HFFc6 (cell line): ENCODE results near the gene KRT81. TPM values are rescaled to one million over a fixed set of nuclear protein-coding genes. Genes with fewer than 3 reads are reported as not detected.

ENCODE experiments used
- DNase-seq: peaks from one replicate; pipeline ENCODE4 v3.0.0-alpha.2; 2018
- H3K27ac Mint-ChIP-seq: 2 replicates; pipeline ENCODE4 v1.8.0; 2020; ENCODE audit warnings: mild to moderate bottlenecking, mixed read lengths
- H3K27me3 Mint-ChIP-seq: 2 replicates; pipeline ENCODE4 v1.8.0; 2021; ENCODE audit warnings: mild to moderate bottlenecking, moderate library complexity, mixed read lengths; ENCODE audit not compliant: insufficient read depth
- H3K36me3 Mint-ChIP-seq: 2 replicates; pipeline ENCODE4 v1.8.0; 2021; ENCODE audit warnings: low read depth, mixed read lengths
- H3K4me1 Mint-ChIP-seq: 2 replicates; pipeline ENCODE4 v1.8.0; 2020; ENCODE audit warnings: low read depth, mixed read lengths
- H3K4me3 Mint-ChIP-seq: 2 replicates; pipeline ENCODE4 v1.8.0; 2020; ENCODE audit warnings: mild to moderate bottlenecking, moderate library complexity, mixed read lengths
- H3K9me3 Mint-ChIP-seq: 2 replicates; pipeline ENCODE4 v1.8.0; 2020; ENCODE audit warnings: mild to moderate bottlenecking, mixed read lengths
- total RNA-seq, 6 experiments: library from RNA; stranded (reverse); fragmentation: NEBNext Ultra II Directional; extraction: Animal tissue kit (Norgen Biotek cat#: 25700); gene quantifications; 2 replicates in 1 of 6; 3 replicates in 5 of 6; pipeline ENCODE4 v1.2.3, GENCODE V29; 2021
- TF ChIP-seq, protein P1 (sequence below): fragments of 200-600 bp; sonication (generic); IDR thresholded peaks from 2 replicates; pipeline ENCODE4 v1.5.0; 2021; ENCODE audit warnings: antibody characterized with exemption, mild to moderate bottlenecking

KRT81 gene
- total RNA-seq, 6 experiments from 2014 or later: 0.34 to 0.84 (median 0.70) TPM

DNA sequence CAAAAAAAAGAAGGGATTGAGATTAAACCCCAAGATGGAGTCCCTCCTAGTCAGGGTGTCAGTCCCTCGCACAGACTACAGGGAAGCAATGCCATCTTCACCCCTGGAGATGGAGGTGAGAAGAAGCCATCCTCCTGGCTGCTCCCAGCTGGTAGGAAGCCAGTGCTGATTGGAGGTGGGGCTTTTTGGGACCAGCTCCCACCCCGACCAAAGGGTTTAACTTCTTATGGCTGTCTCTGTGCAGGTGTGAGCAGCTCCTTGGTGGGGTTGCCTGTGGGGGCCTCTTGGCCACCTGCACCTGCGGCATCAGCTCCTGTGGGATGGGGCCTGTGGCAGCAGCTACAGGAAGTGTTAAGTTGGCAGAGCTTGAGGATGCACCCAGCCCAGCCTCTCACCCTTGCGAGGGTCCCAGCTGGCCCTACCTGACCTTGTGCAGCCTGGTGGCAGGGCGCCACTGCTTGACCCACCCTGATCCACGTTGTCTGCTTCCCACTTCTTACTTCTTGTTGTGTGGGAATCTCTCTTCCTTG is 20.7 kb downstream of the KRT81 start:
- Mint-ChIP-seq H3K9me3 (no peaks in the 10 kb centered on the region), H3K27me3 (peaks cover 9% of the 10 kb centered on the region), H3K27ac (no peak overlapping the region), H3K4me1 (peaks cover 18% of the 10 kb centered on the region), H3K4me3 (no peak overlapping the region), H3K36me3 (no peaks in the 10 kb centered on the region)
- TF ChIP-seq, protein P1, sequence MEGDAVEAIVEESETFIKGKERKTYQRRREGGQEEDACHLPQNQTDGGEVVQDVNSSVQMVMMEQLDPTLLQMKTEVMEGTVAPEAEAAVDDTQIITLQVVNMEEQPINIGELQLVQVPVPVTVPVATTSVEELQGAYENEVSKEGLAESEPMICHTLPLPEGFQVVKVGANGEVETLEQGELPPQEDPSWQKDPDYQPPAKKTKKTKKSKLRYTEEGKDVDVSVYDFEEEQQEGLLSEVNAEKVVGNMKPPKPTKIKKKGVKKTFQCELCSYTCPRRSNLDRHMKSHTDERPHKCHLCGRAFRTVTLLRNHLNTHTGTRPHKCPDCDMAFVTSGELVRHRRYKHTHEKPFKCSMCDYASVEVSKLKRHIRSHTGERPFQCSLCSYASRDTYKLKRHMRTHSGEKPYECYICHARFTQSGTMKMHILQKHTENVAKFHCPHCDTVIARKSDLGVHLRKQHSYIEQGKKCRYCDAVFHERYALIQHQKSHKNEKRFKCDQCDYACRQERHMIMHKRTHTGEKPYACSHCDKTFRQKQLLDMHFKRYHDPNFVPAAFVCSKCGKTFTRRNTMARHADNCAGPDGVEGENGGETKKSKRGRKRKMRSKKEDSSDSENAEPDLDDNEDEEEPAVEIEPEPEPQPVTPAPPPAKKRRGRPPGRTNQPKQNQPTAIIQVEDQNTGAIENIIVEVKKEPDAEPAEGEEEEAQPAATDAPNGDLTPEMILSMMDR: no peak
- DNase-seq: no peak

DNA sequence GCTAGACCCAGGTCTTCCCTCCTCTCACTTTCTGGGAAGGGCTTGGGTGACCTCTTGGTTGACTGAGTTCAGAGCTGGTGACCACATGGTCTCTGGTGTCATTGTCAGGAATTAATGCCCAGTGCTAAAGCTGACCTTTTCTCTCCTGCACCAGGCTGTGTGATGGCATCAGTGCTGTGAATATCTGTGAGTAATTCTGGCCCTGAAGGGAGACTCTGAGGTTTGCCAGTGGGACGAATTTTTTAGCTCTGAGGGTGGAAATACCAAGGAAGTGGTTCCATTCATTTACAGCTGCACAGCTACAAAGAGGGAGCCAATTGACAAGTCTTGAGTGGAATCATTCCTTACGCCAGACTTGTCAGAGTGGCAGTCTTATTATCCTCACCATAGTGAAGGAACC is 23.1 kb downstream of the KRT81 start:
- peak; percentile 45 for DNase-seq
- Mint-ChIP-seq H3K27ac (no peak overlapping the region), H3K4me1 (peaks cover 18% of the 10 kb centered on the region), H3K27me3 (peaks cover 5% of the 10 kb centered on the region), H3K36me3 (no peaks in the 10 kb centered on the region), H3K4me3 (no peak overlapping the region), H3K9me3 (no peaks in the 10 kb centered on the region)
- TF ChIP-seq, protein P1: no peak

DNA sequence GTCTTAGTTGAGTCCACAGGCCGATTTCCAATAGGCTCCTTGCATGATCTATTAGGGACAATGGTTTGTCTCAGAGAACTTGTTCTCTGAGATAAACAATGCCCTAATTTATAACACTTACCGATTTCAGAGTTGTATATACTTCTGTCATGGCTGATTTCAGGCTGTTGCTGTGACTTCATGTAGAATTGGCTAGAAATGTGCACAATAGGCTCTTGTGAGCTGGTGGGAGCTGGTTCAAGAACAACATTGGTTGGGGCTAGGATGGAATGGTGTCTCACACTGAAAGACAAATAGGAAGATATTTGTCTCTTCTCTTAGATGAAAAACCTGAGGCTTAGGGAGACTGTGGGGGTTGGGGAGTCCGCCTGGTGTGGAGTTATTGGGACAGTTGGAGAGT is 23.6 kb downstream of the KRT81 start:
- Mint-ChIP-seq H3K4me3 (no peak overlapping the region), H3K4me1 (peaks cover 18% of the 10 kb centered on the region), H3K36me3 (no peaks in the 10 kb centered on the region), H3K27me3 (peaks cover 5% of the 10 kb centered on the region), H3K27ac (no peak overlapping the region), H3K9me3 (no peaks in the 10 kb centered on the region)
- TF ChIP-seq, protein P1: no peak
- DNase-seq: no peak

DNA sequence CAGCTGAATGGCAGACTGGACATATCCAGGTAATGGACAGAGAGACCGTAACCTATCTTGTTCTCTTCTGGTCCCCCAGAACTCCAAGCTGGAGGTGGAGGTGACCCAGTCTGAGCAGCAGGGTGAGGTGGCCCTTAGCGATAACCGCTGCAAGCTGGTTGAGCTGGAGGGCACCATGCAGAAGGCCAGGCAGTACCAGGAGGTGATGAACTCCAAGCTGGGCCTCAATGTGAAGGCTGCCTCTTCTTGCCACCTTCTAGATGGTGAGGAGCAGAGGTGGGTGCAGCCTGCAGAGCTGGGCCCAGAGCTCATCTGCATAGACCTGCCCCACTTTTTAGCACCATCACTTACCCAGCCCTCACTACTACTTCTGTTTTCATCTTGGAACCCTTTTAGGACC is 24.1 kb downstream of the KRT81 start:
- Mint-ChIP-seq H3K36me3 (no peaks in the 10 kb centered on the region), H3K27me3 (peaks cover 5% of the 10 kb centered on the region), H3K4me1 (peaks cover 18% of the 10 kb centered on the region), H3K27ac (no peak overlapping the region), H3K4me3 (no peak overlapping the region), H3K9me3 (no peaks in the 10 kb centered on the region)
- TF ChIP-seq, protein P1: no peak
- no peak for DNase-seq

DNA sequence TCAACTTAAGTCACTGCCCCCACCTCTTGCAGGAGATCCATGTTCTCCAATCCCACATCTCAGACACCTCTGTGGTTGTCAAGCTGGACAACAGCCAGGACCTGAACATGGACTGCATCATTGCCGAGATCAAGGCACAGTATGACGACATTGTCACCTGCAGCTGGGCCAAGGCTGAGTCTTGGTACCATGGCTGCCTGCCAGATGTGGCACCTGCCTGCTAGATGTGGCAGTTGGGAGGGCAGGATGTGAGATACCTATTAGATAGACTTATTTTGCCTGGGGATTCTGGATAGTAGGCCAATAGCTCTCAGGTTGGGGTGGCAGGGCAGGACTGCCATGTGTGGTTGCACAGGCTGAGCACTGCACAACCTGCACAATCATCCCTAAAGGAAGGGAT is 24.8 kb downstream of the KRT81 start:
- Mint-ChIP-seq H3K9me3 (no peaks in the 10 kb centered on the region), H3K36me3 (no peaks in the 10 kb centered on the region), H3K27me3 (peaks cover 7% of the 10 kb centered on the region), H3K4me3 (no peak overlapping the region), H3K4me1 (peaks cover 20% of the 10 kb centered on the region), H3K27ac (no peak overlapping the region)
- TF ChIP-seq, protein P1: no peak
- DNase-seq: no peak

DNA sequence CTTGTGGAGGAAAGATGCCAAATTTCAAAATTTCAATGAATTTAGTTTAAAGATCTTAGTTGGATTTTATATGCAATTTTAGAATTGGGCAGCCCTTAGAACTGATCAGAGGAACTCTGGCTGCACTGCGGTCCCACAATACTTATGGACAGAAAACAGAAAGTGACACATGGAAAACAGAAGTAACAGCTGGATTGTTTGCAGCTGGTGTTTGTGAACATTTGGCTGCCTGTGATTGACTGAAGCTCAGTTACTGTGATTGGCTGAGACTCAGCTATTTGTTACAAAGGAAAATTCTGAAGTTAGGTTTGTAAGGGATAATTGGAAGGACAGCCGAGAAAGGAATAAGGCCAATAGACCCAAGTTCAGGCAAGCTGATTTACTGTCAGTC is 26.9 kb downstream of the KRT81 start:
- H3K9me3 Mint-ChIP-seq: no peaks in the 10 kb centered on the region
- no peaks in the 10 kb centered on the region for H3K36me3 Mint-ChIP-seq
- H3K27me3 Mint-ChIP-seq: peaks cover 4% of the 10 kb centered on the region
- TF ChIP-seq, protein P1: no peak
- no peak overlapping the region for H3K27ac Mint-ChIP-seq
- no peak for DNase-seq
- H3K4me3 Mint-ChIP-seq: no peak overlapping the region
- peaks cover 36% of the 10 kb centered on the region for H3K4me1 Mint-ChIP-seq
